Ishikawa (cell line): ENCODE measurements around the gene SPA17.

ENCODE experiments used
- CEBPB ChIP-seq: IDR thresholded peaks from 2 replicates; pipeline ENCODE4 v1.6.1; 2012
- EGR1 ChIP-seq: IDR thresholded peaks from 2 replicates; pipeline ENCODE4 v1.6.1; 2012
- EP300 ChIP-seq: IDR thresholded peaks from 2 replicates; pipeline ENCODE4 v1.6.1; 2012; ENCODE audit warnings: borderline replicate concordance
- RAD21 ChIP-seq: IDR thresholded peaks from 2 replicates; pipeline ENCODE4 v1.6.1; 2012; ENCODE audit warnings: low read depth
- REST ChIP-seq: IDR thresholded peaks from 2 replicates; pipeline ENCODE4 v1.6.1; 2012; ENCODE audit warnings: low read depth, mild to moderate bottlenecking
- TAF1 ChIP-seq: IDR thresholded peaks from 2 replicates; pipeline ENCODE4 v1.6.1; 2012; ENCODE audit warnings: low read depth, mild to moderate bottlenecking
- USF1 ChIP-seq: IDR thresholded peaks from 2 replicates; pipeline ENCODE4 v1.6.1; 2012
- TF ChIP-seq, protein P1 (sequence below): IDR thresholded peaks from 2 replicates; pipeline ENCODE4 v1.6.1; 2012

GRCh38 chr11:124728134-124728533 lies 54.4 kb downstream of the SPA17 start:
- TF ChIP-seq EGR1 (no peak), TAF1 (no peak), USF1 (no peak), REST (no peak), RAD21 (no peak), EP300 (no peak), CEBPB (no peak)
- TF ChIP-seq, protein P1, sequence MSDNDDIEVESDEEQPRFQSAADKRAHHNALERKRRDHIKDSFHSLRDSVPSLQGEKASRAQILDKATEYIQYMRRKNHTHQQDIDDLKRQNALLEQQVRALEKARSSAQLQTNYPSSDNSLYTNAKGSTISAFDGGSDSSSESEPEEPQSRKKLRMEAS: no peak
